ENCODE results near the gene KATNAL1.

Gene KATNAL1

DNA sequence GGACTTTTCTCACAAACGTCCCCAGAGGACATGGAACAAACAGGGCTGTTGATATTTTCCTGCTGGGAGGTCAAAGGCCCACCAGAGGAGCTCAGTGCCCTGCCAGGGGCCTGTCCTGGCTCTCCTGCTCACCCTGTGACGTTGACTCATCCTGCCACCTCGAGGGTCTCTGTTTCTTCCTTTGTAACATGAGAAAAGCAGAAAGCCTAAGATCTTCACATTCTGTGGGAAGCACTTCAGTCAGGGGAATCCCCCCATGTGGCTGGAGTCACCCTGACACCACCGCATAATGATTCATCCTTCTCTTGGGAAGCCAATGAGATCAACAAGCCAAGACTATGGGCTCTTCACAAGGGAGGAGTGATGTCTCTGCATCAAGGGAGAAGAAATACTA is 147.9 kb downstream of the KATNAL1 start:
- peaks cover 7% of the 10 kb centered on the region; the same call in 1 of the 2 replicates for H3K27me3 ChIP-seq
- peak overlapping the region; percentile 50; the same call in 1 of the 2 replicates for H3K4me2 ChIP-seq
- H4K20me1 ChIP-seq = no peaks in the 10 kb centered on the region
- H3K4me3 ChIP-seq = no peak overlapping the region
- no peak overlapping the region for H3K9ac ChIP-seq
- TF ChIP-seq Cebpa-rat (IDR thresholded peaks at IDR 0.05) = no peak
- no peaks in the 10 kb centered on the region for H3K36me3 ChIP-seq
- H3K27ac ChIP-seq = no peak overlapping the region
- H3K4me1 ChIP-seq = peaks cover 70% of the 10 kb centered on the region
- no peaks in the 10 kb centered on the region for H3K9me3 ChIP-seq

GRCh38 chr13:30158774-30159445 is 148.4 kb downstream of the KATNAL1 start:
- Histone ChIP-seq H3K4me1 (peaks cover 70% of the 10 kb centered on the region), H3K36me3 (no peaks in the 10 kb centered on the region), H3K4me2 (peak overlapping the region; percentile 50), H3K27me3 (peaks cover 7% of the 10 kb centered on the region; the same call in 1 of the 2 replicates), H3K9ac (no peak overlapping the region), H3K9me3 (no peaks in the 10 kb centered on the region), H3K4me3 (no peak overlapping the region), H4K20me1 (no peaks in the 10 kb centered on the region), H3K27ac (no peak overlapping the region)
- no peak for TF ChIP-seq Cebpa-rat (IDR thresholded peaks at IDR 0.05)

DNA sequence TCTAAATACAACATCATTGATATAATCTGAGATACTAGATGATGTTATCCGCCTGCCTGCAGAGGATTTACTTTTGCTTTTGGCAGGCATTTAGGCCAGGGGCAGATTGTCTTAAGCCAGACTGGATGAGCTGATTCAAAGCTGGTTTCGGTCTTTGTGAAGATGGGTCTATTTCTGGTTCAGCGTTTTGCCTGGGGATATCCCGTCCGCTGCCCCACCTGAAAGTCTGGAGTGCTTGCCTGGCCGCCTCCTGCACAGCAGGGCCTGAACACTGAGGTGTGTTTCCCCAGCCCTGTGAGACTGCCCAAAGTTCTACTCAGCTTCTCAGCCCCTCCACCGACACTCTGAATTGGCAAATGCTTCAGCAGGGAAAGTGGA is 149.7 kb downstream of the KATNAL1 start:
- H3K27me3 ChIP-seq = peaks cover 7% of the 10 kb centered on the region; the same call in 1 of the 2 replicates
- TF ChIP-seq Cebpa-rat (IDR thresholded peaks at IDR 0.05) = no peak
- H3K9ac ChIP-seq = no peak overlapping the region
- H3K36me3 ChIP-seq = no peaks in the 10 kb centered on the region
- H3K27ac ChIP-seq = no peak overlapping the region
- no peaks in the 10 kb centered on the region for H3K9me3 ChIP-seq
- no peak overlapping the region for H3K4me3 ChIP-seq
- H4K20me1 ChIP-seq = no peaks in the 10 kb centered on the region
- peaks cover 74% of the 10 kb centered on the region for H3K4me1 ChIP-seq
- peak overlapping the region; percentile 50 for H3K4me2 ChIP-seq

GRCh38 chr13:30156826-30157615 is 150.3 kb downstream of the KATNAL1 start:
- Histone ChIP-seq H3K4me3 (no peak overlapping the region), H3K27ac (no peak overlapping the region), H3K4me1 (peaks cover 80% of the 10 kb centered on the region), H4K20me1 (no peaks in the 10 kb centered on the region), H3K27me3 (peaks cover 7% of the 10 kb centered on the region; the same call in 1 of the 2 replicates), H3K4me2 (peak overlapping the region; percentile 50), H3K9me3 (no peaks in the 10 kb centered on the region), H3K36me3 (no peaks in the 10 kb centered on the region), H3K9ac (no peak overlapping the region)
- no peak for TF ChIP-seq Cebpa-rat (IDR thresholded peaks at IDR 0.05)

- TF ChIP-seq Cebpa-rat (IDR thresholded peaks at IDR 0.05) = no peak
- H3K9me3 ChIP-seq = no peaks in the 10 kb centered on the region
- H3K4me2 ChIP-seq = peak overlapping the region; percentile 50
- peaks cover 87% of the 10 kb centered on the region for H3K4me1 ChIP-seq
- H3K4me3 ChIP-seq = no peak overlapping the region
- H3K27ac ChIP-seq = no peak overlapping the region
- no peaks in the 10 kb centered on the region for H4K20me1 ChIP-seq
- H3K27me3 ChIP-seq = peaks cover 7% of the 10 kb centered on the region; the same call in 1 of the 2 replicates
- no peaks in the 10 kb centered on the region for H3K36me3 ChIP-seq
- H3K9ac ChIP-seq = no peak overlapping the region
These were observed 151.1 kb downstream of the KATNAL1 start for GRCh38 chr13:30156270-30156669.

- H3K4me1 ChIP-seq = peaks cover 100% of the 10 kb centered on the region
These were observed 152.4 kb downstream of the KATNAL1 start for GRCh38 chr13:30154931-30155330.

GRCh38 chr13:30154531-30154930 is 152.8 kb downstream of the KATNAL1 start:
- Histone ChIP-seq H3K4me3 (no peak overlapping the region), H3K27me3 (peaks cover 7% of the 10 kb centered on the region; the same call in 1 of the 2 replicates), H4K20me1 (no peaks in the 10 kb centered on the region), H3K27ac (no peak overlapping the region), H3K9ac (no peak overlapping the region), H3K36me3 (no peaks in the 10 kb centered on the region), H3K4me1 (peaks cover 100% of the 10 kb centered on the region), H3K9me3 (no peaks in the 10 kb centered on the region), H3K4me2 (peak overlapping the region; percentile 98)
- no peak for TF ChIP-seq Cebpa-rat (IDR thresholded peaks at IDR 0.05)

More at GRCh38 chr13:30154931-30155330, 152.4 kb downstream of the KATNAL1 start:
- Histone ChIP-seq H4K20me1 (no peaks in the 10 kb centered on the region), H3K4me3 (no peak overlapping the region), H3K36me3 (no peaks in the 10 kb centered on the region), H3K4me2 (peak overlapping the region; percentile 98), H3K27ac (no peak overlapping the region), H3K27me3 (peaks cover 7% of the 10 kb centered on the region; the same call in 1 of the 2 replicates), H3K9me3 (no peaks in the 10 kb centered on the region), H3K9ac (no peak overlapping the region)
- no peak for TF ChIP-seq Cebpa-rat (IDR thresholded peaks at IDR 0.05)

DNA sequence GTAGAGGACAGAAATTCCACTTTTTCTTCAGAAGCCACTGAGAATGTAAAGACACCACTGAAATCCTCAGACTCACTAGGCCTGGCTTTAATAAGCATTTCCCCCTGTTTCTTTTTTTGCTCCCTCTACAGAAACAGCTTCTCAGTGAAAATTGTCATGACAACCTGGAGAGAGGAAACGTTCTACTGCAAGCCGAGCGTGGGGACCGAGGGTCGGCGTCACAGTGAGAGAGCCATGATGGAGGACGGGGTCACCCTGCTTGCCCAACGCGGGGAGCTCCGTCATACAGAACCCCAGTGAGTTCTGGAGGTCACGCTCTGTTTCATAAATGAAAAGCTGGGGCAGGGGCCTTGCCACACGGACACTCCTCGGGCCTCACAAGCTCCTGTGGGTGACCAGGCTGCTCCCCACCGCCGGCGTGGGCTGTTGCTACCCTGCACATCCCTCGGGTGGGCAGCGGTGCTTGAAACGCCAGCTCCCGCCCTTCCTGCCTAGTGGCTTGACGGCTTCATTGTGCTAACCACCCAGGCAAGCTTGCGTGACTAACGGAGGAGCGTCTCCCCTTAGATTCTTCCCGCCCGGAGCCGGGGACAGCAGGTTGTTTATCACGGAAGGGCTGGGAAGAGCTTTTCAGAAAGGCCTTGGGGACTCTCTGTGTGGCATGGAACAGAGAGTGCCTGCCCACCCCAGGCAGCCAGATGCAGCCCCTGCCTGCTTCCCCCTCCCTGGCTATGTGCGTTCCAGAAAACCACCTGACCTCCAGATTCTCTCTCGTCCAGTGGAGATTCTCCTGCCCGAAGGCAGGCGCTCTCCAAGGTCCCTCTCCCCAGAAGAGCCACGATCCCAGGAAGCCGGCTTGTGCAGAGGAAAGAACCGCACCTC is 153.6 kb downstream of the KATNAL1 start:
- Histone ChIP-seq H4K20me1 (no peaks in the 10 kb centered on the region), H3K4me3 (peak overlapping the region; percentile 53), H3K27ac (peak overlapping the region; percentile 50; the same call in 1 of the 2 replicates), H3K4me1 (peaks cover 100% of the 10 kb centered on the region), H3K9ac (peak overlapping the region; percentile 58), H3K4me2 (peak overlapping the region; percentile 98), H3K9me3 (no peaks in the 10 kb centered on the region), H3K36me3 (no peaks in the 10 kb centered on the region), H3K27me3 (peaks cover 7% of the 10 kb centered on the region; the same call in 1 of the 2 replicates)
- TF ChIP-seq Cebpa-rat (IDR thresholded peaks at IDR 0.05) = no peak
